Measurements from ENCODE around the gene LEFTY2.

DNA sequence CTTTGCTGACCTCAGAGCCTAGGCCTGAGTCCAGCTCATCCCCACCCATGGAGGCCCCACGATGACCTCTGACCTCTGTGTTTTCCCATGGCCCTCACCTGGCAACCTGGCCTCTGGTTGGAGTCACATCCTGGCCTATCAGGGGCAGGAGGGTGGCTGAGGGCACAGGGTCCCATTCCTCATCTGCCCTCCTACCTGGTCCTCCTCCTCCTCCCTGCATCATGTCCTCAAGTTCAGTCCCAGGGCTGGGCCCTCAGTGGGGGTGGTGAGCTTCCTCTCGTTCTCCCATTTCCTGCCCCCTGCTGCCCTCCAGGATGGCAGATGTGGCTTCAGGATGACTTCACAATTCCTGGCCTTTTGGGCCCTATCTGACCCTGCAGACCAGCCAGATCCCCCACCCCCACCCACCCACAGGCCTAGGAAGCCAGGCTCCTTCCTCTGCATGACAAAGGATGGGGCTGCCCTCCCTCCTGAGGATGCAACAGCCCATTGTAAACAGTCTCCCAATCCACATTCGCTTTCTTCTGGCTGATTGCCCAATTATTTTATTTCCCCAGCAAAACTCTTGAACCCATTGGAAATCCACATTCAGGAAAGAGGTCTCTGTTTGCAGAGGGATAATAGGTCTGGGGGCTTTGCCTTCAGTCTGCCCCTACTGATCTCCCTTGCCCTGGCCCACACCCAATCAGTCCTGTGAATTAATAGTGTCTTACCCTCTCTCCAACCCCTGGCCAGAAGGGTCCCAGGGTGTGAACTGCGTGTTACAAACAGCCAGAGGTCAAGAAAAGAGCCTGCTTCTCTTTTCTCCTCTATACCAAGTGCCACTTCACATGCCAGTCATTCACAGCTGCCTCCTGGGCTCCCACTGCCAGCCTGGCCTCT lies 41.7 kb downstream of the LEFTY2 start:
- TF ChIP-seq, protein P1, sequence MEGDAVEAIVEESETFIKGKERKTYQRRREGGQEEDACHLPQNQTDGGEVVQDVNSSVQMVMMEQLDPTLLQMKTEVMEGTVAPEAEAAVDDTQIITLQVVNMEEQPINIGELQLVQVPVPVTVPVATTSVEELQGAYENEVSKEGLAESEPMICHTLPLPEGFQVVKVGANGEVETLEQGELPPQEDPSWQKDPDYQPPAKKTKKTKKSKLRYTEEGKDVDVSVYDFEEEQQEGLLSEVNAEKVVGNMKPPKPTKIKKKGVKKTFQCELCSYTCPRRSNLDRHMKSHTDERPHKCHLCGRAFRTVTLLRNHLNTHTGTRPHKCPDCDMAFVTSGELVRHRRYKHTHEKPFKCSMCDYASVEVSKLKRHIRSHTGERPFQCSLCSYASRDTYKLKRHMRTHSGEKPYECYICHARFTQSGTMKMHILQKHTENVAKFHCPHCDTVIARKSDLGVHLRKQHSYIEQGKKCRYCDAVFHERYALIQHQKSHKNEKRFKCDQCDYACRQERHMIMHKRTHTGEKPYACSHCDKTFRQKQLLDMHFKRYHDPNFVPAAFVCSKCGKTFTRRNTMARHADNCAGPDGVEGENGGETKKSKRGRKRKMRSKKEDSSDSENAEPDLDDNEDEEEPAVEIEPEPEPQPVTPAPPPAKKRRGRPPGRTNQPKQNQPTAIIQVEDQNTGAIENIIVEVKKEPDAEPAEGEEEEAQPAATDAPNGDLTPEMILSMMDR (IDR thresholded peaks at IDR 0.05) = no peak
- TF ChIP-seq EZH2phosphoT487 (IDR thresholded peaks at IDR 0.05) (no peak), EZH2 (IDR thresholded peaks at IDR 0.05) (no peak)

Measured in neural progenitor cell (in vitro differentiated cells).